B cell (primary cell): ENCODE data around the gene LRRC8E.

Source experiments
- CTCF ChIP-seq: fragments of 200-600 bp; IDR thresholded peaks from one replicate; pipeline ENCODE4 v1.8.0; 2022; ENCODE audit warnings: antibody characterized with exemption, mild to moderate bottlenecking
- EZH2 ChIP-seq: IDR thresholded peaks from 2 replicates; pipeline ENCODE4 v1.6.1; 2012; ENCODE audit warnings: borderline replicate concordance, low read depth, mild to moderate bottlenecking, moderate library complexity, low read length; ENCODE audit not compliant: insufficient read depth, poor library complexity, severe bottlenecking

GRCh38 chr19:7898967-7899366, 10.7 kb downstream of the LRRC8E start:
- TF ChIP-seq CTCF (no peak), EZH2 (no peak)
